Keratinocyte (primary cell): Measurements from ENCODE around the gene CFAP73. TPM values are rescaled to one million over a fixed set of nuclear protein-coding genes. Genes with fewer than 3 reads are reported as not detected.
A peak's percentile ranks its signal among the peaks of the same experiment; 100 is the strongest.

Source experiments
- DNase-seq: peaks from one replicate; pipeline ENCODE4 v3.0.0-alpha.2; 2011; ENCODE audit warnings: low read depth, missing footprints, low spot score
- FAIRE-seq: peaks from 2 replicates; lab custom pipeline; 2011; peaks lifted over from hg19 to GRCh38; lab: Jason Lieb, UNC
- H2AFZ ChIP-seq: 2 replicates; pipeline ENCODE4 v1.6.0; 2012; ENCODE audit warnings: low read length, control low read depth, inconsistent platforms; ENCODE audit not compliant: control insufficient read depth
- H3K27ac ChIP-seq: 2 replicates; pipeline ENCODE4 v1.5.1; 2011; ENCODE audit warnings: low read length; ENCODE audit not compliant: control insufficient read depth, insufficient read depth
- H3K27me3 ChIP-seq: 3 replicates; pipeline ENCODE4 v1.6.0; 2011; ENCODE audit warnings: low read length; ENCODE audit not compliant: control insufficient read depth, insufficient read depth; ENCODE audit errors: extremely low read depth
- H3K36me3 ChIP-seq, 2 experiments: 2 replicates in 1 of 2; 3 replicates in 1 of 2; pipeline ENCODE4 v1.5.1; 2011; ENCODE audit warnings: low read length in 2 of 2, mild to moderate bottlenecking in 1 of 2; ENCODE audit not compliant: control insufficient read depth in 2 of 2, insufficient read depth in 2 of 2; ENCODE audit errors: extremely low read depth in 1 of 2
- H3K4me1 ChIP-seq: 3 replicates; pipeline ENCODE4 v1.5.1; 2011; ENCODE audit warnings: low read length; ENCODE audit not compliant: control insufficient read depth, insufficient read depth; ENCODE audit errors: extremely low read depth
- H3K4me2 ChIP-seq: 3 replicates; pipeline ENCODE4 v1.6.0; 2011; ENCODE audit warnings: low read depth, low read length; ENCODE audit not compliant: control insufficient read depth, insufficient read depth; ENCODE audit errors: extremely low read depth
- H3K4me3 ChIP-seq, 3 experiments: fragments of 200-600 bp in 1 of 3; sonication (generic) in 1 of 3; 2 replicates in 2 of 3; 3 replicates in 1 of 3; pipeline ENCODE4 v1.5.1; 2011 to 2016; ENCODE audit warnings: low read length in 3 of 3, mild to moderate bottlenecking in 3 of 3, control low read depth in 2 of 3, inconsistent platforms in 1 of 3, low read depth in 1 of 3, mixed read lengths in 1 of 3, mixed run types in 1 of 3, moderate library complexity in 1 of 3; ENCODE audit not compliant: control insufficient read depth in 2 of 3, insufficient read depth in 2 of 3; ENCODE audit errors: extremely low read depth in 1 of 3
- H3K79me2 ChIP-seq: 2 replicates; pipeline ENCODE4 v1.6.0; 2012; ENCODE audit warnings: low read length; ENCODE audit not compliant: control insufficient read depth, insufficient read depth
- H3K9ac ChIP-seq: 3 replicates; pipeline ENCODE4 v1.6.0; 2011; ENCODE audit warnings: low read length; ENCODE audit not compliant: control insufficient read depth, insufficient read depth; ENCODE audit errors: extremely low read depth
- H3K9me1 ChIP-seq: 3 replicates; pipeline ENCODE4 v1.6.0; 2011; ENCODE audit warnings: low read length; ENCODE audit not compliant: control insufficient read depth, insufficient read depth; ENCODE audit errors: extremely low read depth
- H3K9me3 ChIP-seq: 2 replicates; pipeline ENCODE4 v1.5.1; 2012; ENCODE audit warnings: low read depth, low read length; ENCODE audit not compliant: control insufficient read depth
- H4K20me1 ChIP-seq: 3 replicates; pipeline ENCODE4 v1.6.0; 2011; ENCODE audit warnings: low read length; ENCODE audit not compliant: control insufficient read depth, insufficient read depth; ENCODE audit errors: extremely low read depth
- CTCF ChIP-seq, 3 experiments: IDR thresholded peaks in 1 of 3; conservative IDR thresholded peaks in 1 of 3; optimal IDR thresholded peaks in 1 of 3; 2 replicates in 2 of 3; 3 replicates in 1 of 3; pipeline versions ENCODE3 to v1.5.1; 2011; ENCODE audit warnings: low read length in 3 of 3, mild to moderate bottlenecking in 3 of 3, moderate library complexity in 2 of 3, control low read depth in 1 of 3, inconsistent platforms in 1 of 3; ENCODE audit not compliant: insufficient read depth in 2 of 3; ENCODE audit errors: extremely low read depth in 1 of 3
- EZH2 ChIP-seq: IDR thresholded peaks from one replicate; pipeline ENCODE4 v1.6.1; 2012; ENCODE audit warnings: inconsistent platforms, mild to moderate bottlenecking, low read length, moderate library complexity
- dilution Hi-C: fragments of 300-500 bp; cut with MboI; formaldehyde crosslinking; loops from one replicate; pipeline ENCODE4 v1.7.0; 2020; ENCODE audit warnings: low sequenced_read_pairs; ENCODE audit not compliant: extremely low pct_ligation_motif_present
- polyA plus RNA-seq, 5 experiments: library from polyadenylated mRNA; depleted of rRNA in 3 of 5; stranded (reverse) in 3 of 5; stranded (forward) in 1 of 5; unstranded in 1 of 5; fragments of >200 nt; gene quantifications; 1 replicate in 1 of 5; 2 replicates in 3 of 5; 3 replicates in 1 of 5; pipeline versions ENCODE4 v1.2.1 to v1.2.3, GENCODE V29; 2011 to 2012; ENCODE audit warnings: missing spikeins in 2 of 5, low read depth in 1 of 5, low replicate concordance in 1 of 5

Gene CFAP73
- polyA plus RNA-seq, 1 donor (not counting 4 experiments of a cell fraction or from before 2014, with no cell fraction given) = not detected

- H4K20me1 ChIP-seq = no peaks in the 10 kb centered on the region
- H3K79me2 ChIP-seq = no peaks in the 10 kb centered on the region
- no peak overlapping the region for H3K27ac ChIP-seq
- TF ChIP-seq CTCF (optimal IDR thresholded peaks at IDR 0.05 in 1 of 3, IDR thresholded peaks at IDR 0.05 in 1 of 3, conservative IDR thresholded peaks at IDR 0.05 in 1 of 3; ENCODE audit: extremely low read depth in 1 of 3, insufficient read depth in 2 of 3, low read length in 3 of 3) = peak; percentile 63 to 79 (median 78)
- no peak for TF ChIP-seq EZH2
- peaks cover 6% of the 10 kb centered on the region for H3K4me1 ChIP-seq
- no peak overlapping the region for H3K9ac ChIP-seq
- H3K4me2 ChIP-seq = no peak overlapping the region
- H3K36me3 ChIP-seq = peaks cover 0 to 3% of the 10 kb centered on the region in 2 experiments
- H3K4me3 ChIP-seq = no peak overlapping the region
- H2AFZ ChIP-seq = no peak overlapping the region
- H3K27me3 ChIP-seq = no peaks in the 10 kb centered on the region
- dilution Hi-C loops = no loop called here
- no peak for FAIRE-seq
- H3K9me3 ChIP-seq = no peaks in the 10 kb centered on the region
- no peak for DNase-seq
- H3K9me1 ChIP-seq = no peaks in the 10 kb centered on the region
Measured at GRCh38 chr12:113196990-113197389, 47.5 kb downstream of the CFAP73 start.

- Histone ChIP-seq H3K27me3 (no peaks in the 10 kb centered on the region), H3K4me2 (no peak overlapping the region), H4K20me1 (no peaks in the 10 kb centered on the region), H3K4me1 (peaks cover 6% of the 10 kb centered on the region), H3K4me3 (no peak overlapping the region), H3K9me3 (no peaks in the 10 kb centered on the region), H3K27ac (no peak overlapping the region), H3K9me1 (no peaks in the 10 kb centered on the region), H3K79me2 (no peaks in the 10 kb centered on the region), H3K36me3 (peaks cover 0 to 2% of the 10 kb centered on the region in 2 experiments), H2AFZ (no peak overlapping the region), H3K9ac (no peak overlapping the region)
- no peak for DNase-seq
- dilution Hi-C loops = no loop called here
- FAIRE-seq = no peak
- no peak for TF ChIP-seq EZH2
- TF ChIP-seq CTCF (optimal IDR thresholded peaks at IDR 0.05 in 1 of 3, IDR thresholded peaks at IDR 0.05 in 1 of 3, conservative IDR thresholded peaks at IDR 0.05 in 1 of 3; ENCODE audit: extremely low read depth in 1 of 3, insufficient read depth in 2 of 3, low read length in 3 of 3) = no peak
Measured at GRCh38 chr12:113197518-113198077, 48.1 kb downstream of the CFAP73 start.
